NK-92 (cell line): ENCODE data around the gene RGS6.

Experiments used
- DNase-seq: peaks from one replicate; lab custom pipeline; 2025; ENCODE audit not compliant: unreplicated experiment; lab: John Stamatoyannopoulos, UW

The RGS6 gene

GRCh38 chr14:71943695-71944018 lies 11.4 kb downstream of the RGS6 start:
- no peak for DNase-seq

GRCh38 chr14:71947947-71948500 lies 15.8 kb downstream of the RGS6 start:
- DNase-seq: no peak

GRCh38 chr14:71952381-71953363 lies 20.4 kb downstream of the RGS6 start:
- DNase-seq: no peak

GRCh38 chr14:71956920-71957563 lies 24.8 kb downstream of the RGS6 start:
- DNase-seq: no peak

GRCh38 chr14:71959055-71959454 lies 26.8 kb downstream of the RGS6 start:
- DNase-seq: no peak

- no peak for DNase-seq
These were observed 28.5 kb downstream of the RGS6 start for GRCh38 chr14:71960494-71961353.

GRCh38 chr14:71961972-71962371 lies 29.7 kb downstream of the RGS6 start:
- no peak for DNase-seq

- DNase-seq: no peak
These were observed 32.5 kb downstream of the RGS6 start for GRCh38 chr14:71964716-71965115.

- DNase-seq: no peak
These were observed 34.3 kb downstream of the RGS6 start for GRCh38 chr14:71966528-71966927.

- DNase-seq: no peak
These were observed 35.5 kb downstream of the RGS6 start for GRCh38 chr14:71967704-71968103.

- no peak for DNase-seq
These were observed 38.0 kb downstream of the RGS6 start for GRCh38 chr14:71970272-71970671.

- DNase-seq: no peak
These were observed 53.4 kb downstream of the RGS6 start for GRCh38 chr14:71985538-71986189.

DNA sequence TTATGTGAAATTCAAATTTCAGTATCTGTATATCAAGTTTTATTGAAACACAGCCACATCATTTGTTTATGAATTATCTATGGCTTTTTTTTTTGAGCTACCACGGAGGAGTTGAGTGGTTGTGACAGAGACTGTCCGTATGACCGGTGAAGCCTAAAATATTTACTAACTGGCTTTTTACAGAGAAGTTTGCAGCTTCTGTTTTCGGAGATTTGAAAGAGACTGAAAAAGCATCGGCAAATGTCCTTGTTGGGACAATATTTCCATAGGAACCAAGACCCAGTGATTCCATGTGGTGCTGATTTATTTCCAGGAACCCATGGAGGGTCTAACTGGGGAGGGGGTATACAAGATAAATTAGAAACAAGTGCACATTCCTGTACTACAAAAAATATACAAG lies 56.2 kb downstream of the RGS6 start:
- DNase-seq: no peak

DNA sequence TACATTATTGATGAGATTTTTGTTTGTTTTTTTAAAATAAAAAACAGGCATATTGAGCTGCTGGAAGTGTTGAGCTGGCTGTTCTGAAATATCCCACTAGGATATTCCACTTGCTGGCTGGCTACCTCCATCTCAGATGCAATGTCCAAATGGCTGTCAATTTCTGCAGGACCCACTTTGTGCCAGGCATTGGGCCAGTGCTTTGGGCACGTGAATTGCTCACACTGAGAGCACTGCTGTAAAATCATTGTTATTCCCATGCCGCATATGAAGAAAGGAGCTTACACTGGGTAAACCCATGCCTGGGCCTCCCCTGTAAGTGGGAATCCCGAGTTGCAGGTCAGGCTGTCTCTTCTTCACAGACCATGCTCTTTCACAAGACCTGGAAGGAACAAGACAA lies 56.7 kb downstream of the RGS6 start:
- no peak for DNase-seq

- DNase-seq: no peak
These were observed 62.2 kb downstream of the RGS6 start for GRCh38 chr14:71994416-71994815.

GRCh38 chr14:71995741-71996140 lies 63.5 kb downstream of the RGS6 start:
- no peak for DNase-seq

- no peak for DNase-seq
These were observed 64.4 kb downstream of the RGS6 start for GRCh38 chr14:71996610-71997009.

GRCh38 chr14:72000907-72001306 lies 68.7 kb downstream of the RGS6 start:
- DNase-seq: no peak

DNA sequence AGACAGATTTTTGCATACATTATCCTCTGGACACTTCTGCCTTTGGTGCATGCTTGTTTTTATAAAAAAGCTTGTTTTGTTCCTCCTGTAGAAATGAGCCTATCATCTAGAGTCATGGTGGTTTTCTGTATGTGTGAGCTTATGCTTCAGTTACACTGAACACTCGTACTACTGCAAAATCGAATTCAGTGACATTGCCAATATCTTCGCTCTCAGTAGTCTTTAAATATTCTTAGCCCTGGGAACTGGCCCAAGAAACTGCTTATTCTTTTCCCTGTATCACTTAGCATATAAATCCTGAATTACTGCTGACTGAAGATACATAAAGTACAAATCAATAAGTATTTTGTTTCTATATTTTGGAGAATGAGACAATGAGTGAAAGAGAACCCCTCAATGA lies 70.5 kb downstream of the RGS6 start:
- DNase-seq: no peak

- DNase-seq: no peak
These were observed 76.4 kb downstream of the RGS6 start for GRCh38 chr14:72008666-72009065.

- no peak for DNase-seq
These were observed 78.2 kb downstream of the RGS6 start for GRCh38 chr14:72010474-72010873.
